Vagina (tissue), 2 donors: ENCODE data around the gene PTPRD.
"Not testable (repeated sequence)": the region's sequence is repeated elsewhere in the genome, so short reads cannot be mapped to it uniquely, and the experiment has no call there.

Experiments
- CTCF ChIP-seq, 3 experiments: fragments of 450-650 bp in 2 of 3; fragments of 200-600 bp in 1 of 3; sonication (generic) in 1 of 3; IDR thresholded peaks; one replicate each; pipeline ENCODE4 v1.5.1; 2017 to 2019; ENCODE audit warnings: antibody characterized with exemption in 3 of 3, mild to moderate bottlenecking in 2 of 3, moderate library complexity in 2 of 3
- POLR2A ChIP-seq, 2 donors: fragments of 450-650 bp; IDR thresholded peaks; one replicate each; pipeline ENCODE4 v1.6.1; 2017; ENCODE audit warnings: antibody characterized with exemption in 2 of 2, mild to moderate bottlenecking in 2 of 2, moderate library complexity in 2 of 2
- POLR2AphosphoS5 ChIP-seq, 2 donors: sonication (generic); formaldehyde crosslinking; IDR thresholded peaks; one replicate each; pipeline ENCODE4 v1.9.0; 2017; ENCODE audit warnings: antibody characterized with exemption in 2 of 2, mild to moderate bottlenecking in 2 of 2, low read depth in 1 of 2; ENCODE audit not compliant: insufficient read depth in 1 of 2

- TF ChIP-seq POLR2A (IDR thresholded peaks at IDR 0.05); CTCF (IDR thresholded peaks at IDR 0.05); POLR2AphosphoS5 (IDR thresholded peaks at IDR 0.05; ENCODE audit: insufficient read depth in 1 of 2, low read depth in 1 of 2): not testable (repeated sequence)
Measured at GRCh38 chr9:10345621-10346020, 267.2 kb downstream of the PTPRD start.
